ENCODE results near the gene PPY.
"Not testable (repeated sequence)": the region's sequence is repeated elsewhere in the genome, so short reads cannot be mapped to it uniquely, and the experiment has no call there.

The PPY gene

DNA sequence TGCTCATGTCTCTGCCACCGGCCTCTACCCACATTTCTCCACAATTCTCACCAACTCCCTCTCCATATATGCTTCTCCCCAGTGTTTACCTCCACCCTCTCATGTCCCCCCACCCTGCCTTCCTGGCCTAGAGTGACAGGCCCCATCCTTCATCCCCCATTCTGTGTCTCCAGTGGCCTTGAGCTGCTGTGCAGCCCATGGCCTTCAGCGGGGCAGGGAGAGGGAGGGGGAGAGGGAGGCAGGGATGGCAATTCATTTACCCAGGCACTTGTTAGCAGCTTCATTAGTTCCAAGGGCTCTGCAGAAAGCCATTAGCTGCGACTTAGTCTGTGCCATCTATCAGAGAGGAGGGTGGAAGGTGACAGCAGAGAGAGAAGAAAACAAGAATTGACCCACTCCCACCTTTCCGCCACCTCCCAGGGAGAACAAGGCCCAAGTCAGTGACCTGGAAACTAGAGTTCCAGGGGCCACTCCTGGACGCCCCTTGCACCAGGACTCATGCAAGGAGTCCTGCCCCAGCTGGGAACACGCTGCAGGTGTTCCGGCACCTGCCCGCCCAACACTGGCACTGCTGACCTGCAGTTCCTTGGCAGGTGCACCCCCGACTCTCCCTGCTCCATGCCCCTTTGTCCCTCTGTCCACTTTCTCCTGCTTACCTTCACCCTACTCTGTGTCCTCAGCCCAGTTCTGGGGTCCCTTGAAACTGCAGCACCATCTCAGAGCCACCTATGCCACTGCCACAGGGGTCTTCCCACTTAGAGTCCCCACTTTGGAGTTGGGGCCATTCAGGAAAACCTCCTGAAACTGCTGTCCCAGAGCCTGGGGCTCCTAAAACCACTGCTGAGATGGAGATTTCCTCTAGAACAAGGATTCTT is 34.9 kb upstream of the PPY start:
- H3K4me3 ChIP-seq (ENCODE audit: low read depth, low read length), result no peak overlapping the region
- POLR2A ChIA-PET, result no interaction called here
- DNase-seq (ENCODE audit: low read depth, low spot score), result no peak
- CTCF ChIA-PET, result no interaction called here
- TF ChIP-seq, protein P1, sequence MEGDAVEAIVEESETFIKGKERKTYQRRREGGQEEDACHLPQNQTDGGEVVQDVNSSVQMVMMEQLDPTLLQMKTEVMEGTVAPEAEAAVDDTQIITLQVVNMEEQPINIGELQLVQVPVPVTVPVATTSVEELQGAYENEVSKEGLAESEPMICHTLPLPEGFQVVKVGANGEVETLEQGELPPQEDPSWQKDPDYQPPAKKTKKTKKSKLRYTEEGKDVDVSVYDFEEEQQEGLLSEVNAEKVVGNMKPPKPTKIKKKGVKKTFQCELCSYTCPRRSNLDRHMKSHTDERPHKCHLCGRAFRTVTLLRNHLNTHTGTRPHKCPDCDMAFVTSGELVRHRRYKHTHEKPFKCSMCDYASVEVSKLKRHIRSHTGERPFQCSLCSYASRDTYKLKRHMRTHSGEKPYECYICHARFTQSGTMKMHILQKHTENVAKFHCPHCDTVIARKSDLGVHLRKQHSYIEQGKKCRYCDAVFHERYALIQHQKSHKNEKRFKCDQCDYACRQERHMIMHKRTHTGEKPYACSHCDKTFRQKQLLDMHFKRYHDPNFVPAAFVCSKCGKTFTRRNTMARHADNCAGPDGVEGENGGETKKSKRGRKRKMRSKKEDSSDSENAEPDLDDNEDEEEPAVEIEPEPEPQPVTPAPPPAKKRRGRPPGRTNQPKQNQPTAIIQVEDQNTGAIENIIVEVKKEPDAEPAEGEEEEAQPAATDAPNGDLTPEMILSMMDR (IDR thresholded peaks at IDR 0.05; ENCODE audit: insufficient read depth, low read length, missing control alignments), result no peak

DNA sequence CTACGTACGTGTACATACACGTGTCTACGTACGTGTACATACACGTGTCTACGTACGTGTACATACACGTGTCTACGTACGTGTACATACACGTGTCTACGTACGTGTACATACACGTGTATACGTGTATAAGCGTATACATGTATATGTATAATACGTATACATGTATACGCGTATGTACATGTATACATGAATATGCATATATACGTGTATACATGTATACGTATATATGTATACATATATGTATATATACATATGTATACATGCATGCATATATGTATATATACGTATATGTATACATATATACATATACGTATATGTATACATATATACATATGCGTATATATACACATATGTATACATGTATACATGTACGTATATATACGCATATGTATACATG is 33.6 kb upstream of the PPY start:
- TF ChIP-seq, protein P1 (IDR thresholded peaks at IDR 0.05; ENCODE audit: insufficient read depth, low read length, missing control alignments), result no peak
- ChIA-PET CTCF (interaction anchor here (2.0 kb wide), 1 partner anchor 32 kb away, joined by 9 read pairs; no protein-coding TSS in a partner anchor), POLR2A (no interaction called here)
- H3K4me3 ChIP-seq (ENCODE audit: low read depth, low read length), result no peak overlapping the region
- DNase-seq (ENCODE audit: low read depth, low spot score), result no peak

DNA sequence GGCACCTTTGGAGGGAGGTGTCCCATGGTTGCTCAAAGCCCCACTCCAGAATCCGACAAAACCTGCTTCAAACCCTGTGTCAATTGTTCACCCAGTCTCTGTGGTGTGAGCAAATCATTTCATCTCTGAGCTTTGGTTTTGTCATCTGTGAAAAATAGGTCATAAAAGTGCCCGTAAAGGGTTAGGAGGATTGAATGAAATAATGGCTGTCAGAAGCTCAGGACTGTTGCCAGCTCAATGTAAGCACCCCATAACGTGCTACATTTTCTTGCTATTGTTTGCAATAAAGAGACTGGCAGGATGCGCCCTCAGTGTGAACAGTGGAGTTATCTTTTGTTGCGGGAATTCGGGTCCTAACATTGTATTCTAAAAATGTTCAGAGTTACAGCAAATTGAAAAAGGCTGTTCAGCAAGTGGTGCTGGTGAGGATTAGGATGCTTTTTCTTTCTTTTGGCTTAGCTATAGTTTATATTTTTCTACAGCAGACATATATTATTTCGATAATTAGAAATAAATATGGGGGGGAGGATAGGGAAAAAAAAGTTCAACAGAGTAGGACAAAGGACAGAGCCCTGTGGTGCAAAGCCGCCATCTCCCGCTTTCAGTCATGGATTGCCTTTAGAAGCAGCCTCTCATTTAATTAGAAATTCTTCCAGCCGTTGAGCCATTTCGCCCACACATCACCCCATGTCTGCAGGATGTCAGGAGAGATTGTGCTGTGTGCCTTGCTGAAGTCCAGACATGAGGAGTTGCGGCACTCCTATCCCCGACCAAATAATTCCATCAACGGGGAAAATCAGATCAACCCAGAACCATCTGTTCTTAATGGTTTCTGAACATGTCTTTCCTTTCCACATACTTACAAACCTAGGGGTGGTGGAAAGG is 32.3 kb upstream of the PPY start:
- H3K4me3 ChIP-seq (ENCODE audit: low read depth, low read length), result no peak overlapping the region
- CTCF ChIA-PET, result interaction anchor here (0.8 to 2.0 kb wide), 5 partner anchors 8 to 60 kb away, joined by 3 to 9 read pairs (median 3); no protein-coding TSS in a partner anchor
- TF ChIP-seq, protein P1 (IDR thresholded peaks at IDR 0.05; ENCODE audit: insufficient read depth, low read length, missing control alignments), result no peak
- POLR2A ChIA-PET, result no interaction called here
- DNase-seq (ENCODE audit: low read depth, low spot score), result no peak

DNA sequence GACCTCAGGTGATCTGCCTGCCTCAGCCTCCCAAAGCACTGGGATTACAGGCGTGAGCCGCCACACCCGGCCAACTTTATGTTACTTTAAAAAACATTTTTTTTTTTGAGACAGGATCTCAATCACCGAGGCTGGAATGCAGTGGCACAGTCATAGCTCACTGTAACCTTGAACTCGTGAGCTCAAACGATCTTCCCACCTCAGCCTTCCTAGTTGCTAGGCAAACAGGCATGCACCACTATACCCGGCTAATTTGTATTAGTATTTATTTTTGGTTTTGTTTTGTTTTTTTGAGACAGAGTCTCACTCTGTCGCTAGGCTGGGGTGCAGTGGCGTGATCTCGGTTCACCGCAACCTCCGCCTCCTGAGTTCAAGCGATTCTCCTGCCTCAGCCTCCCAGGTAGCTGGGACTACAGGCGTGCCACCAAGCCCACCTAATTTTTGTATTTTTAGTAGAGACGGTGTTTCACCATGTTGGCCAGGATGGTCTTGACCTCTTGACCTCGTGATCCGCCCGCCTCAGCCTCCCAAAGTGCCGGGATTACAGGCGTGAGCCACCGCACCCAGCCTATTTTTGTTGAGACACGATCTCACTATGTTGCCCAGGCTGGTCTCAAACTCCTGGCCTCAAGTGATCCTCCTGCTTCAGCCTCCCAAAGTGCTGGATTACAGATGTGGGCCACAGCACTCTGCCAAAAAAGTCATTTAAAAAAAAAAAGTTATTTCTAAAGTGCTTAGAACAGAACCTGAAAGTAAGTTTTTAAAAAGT is 30.4 kb upstream of the PPY start:
- POLR2A ChIA-PET; H3K4me3 ChIP-seq (ENCODE audit: low read depth, low read length); DNase-seq (ENCODE audit: low read depth, low spot score): not testable (repeated sequence)
- CTCF ChIA-PET, result interaction anchor here (0.9 to 1.9 kb wide), 7 partner anchors 10 to 29 kb away, joined by 3 to 6 read pairs (median 4); no protein-coding TSS in a partner anchor

DNA sequence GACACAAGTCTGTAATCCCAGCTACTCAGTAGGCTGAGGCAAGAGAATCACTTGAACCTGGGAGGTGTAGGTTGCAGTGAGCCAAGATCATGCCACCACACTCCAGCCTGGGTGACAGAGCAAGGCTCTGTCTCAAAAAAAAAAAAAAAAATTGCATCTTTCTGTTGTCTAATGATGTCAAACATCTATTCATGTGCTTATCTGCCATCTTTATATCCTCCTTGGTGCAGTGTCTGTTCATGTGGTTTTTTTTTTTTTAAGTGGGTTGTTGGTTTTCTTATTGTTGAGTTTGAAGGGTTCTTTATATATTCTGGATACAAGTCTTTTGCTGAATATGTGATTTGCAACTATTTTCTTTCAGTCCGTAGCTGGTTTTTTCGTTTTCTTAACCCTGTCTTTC is 29.2 kb upstream of the PPY start:
- DNase-seq (ENCODE audit: low read depth, low spot score); POLR2A ChIA-PET: not testable (repeated sequence)
- CTCF ChIA-PET, result interaction anchor here (0.9 to 1.9 kb wide), 7 partner anchors 10 to 62 kb away, joined by 3 to 6 read pairs (median 4); no protein-coding TSS in a partner anchor

DNA sequence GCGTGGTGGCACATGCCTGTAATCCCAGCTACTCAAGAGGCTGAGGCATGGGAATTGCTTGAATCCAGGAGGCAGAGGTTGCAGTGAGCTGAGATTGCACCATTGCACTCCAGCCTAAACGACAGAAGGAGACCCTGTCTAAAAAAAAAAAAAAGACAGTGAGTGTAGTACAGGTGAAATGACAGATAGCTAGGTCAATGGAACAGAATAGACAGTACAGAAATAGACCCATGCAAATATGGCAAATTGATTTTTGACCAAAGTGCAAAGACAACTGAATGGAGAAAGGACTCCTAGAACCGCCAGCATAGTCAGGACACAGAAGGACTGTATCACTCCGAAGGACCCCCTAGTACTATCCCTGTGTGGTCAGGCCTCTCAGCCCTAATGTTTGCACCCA is 28.1 kb upstream of the PPY start:
- CTCF ChIA-PET, result interaction anchor here (1.7 to 1.8 kb wide), 2 partner anchors 26 to 60 kb away, joined by 5 to 11 read pairs; no protein-coding TSS in a partner anchor
- H3K4me3 ChIP-seq (ENCODE audit: low read depth, low read length), result no peak overlapping the region
- TF ChIP-seq, protein P1 (IDR thresholded peaks at IDR 0.05; ENCODE audit: insufficient read depth, low read length, missing control alignments), result no peak
- DNase-seq (ENCODE audit: low read depth, low spot score), result no peak
- POLR2A ChIA-PET, result no interaction called here

More for the DNA sequence above, 29.2 kb upstream of the PPY start:
- not testable (repeated sequence) for H3K4me3 ChIP-seq (ENCODE audit: low read depth, low read length)

All from AG04449 (cell line).